CMK (cell line): ENCODE data around the gene PRSS3.
"Not testable (repeated sequence)": the region's sequence is repeated elsewhere in the genome, so short reads cannot be mapped to it uniquely, and the experiment has no call there.

Source experiments
- DNase-seq: peaks from one replicate; pipeline ENCODE4 v3.0.0-alpha.2; 2010; ENCODE audit warnings: low read depth

The PRSS3 gene

GRCh38 chr9:33786681-33787080, 8.7 kb upstream of the PRSS3 start:
- DNase-seq = no peak

- DNase-seq = no peak
Observed at GRCh38 chr9:33787839-33788238, 7.5 kb upstream of the PRSS3 start.

- not testable (repeated sequence) for DNase-seq
Observed at GRCh38 chr9:33789429-33789828, 5.9 kb upstream of the PRSS3 start.

- DNase-seq = no peak
Observed at GRCh38 chr9:33791117-33791516, 4.2 kb upstream of the PRSS3 start.

- DNase-seq = not testable (repeated sequence)
Observed at GRCh38 chr9:33793496-33793895, 1.9 kb upstream of the PRSS3 start.

- no peak for DNase-seq
Observed at GRCh38 chr9:33794560-33794959, 801 bp upstream of the PRSS3 start.

- no peak for DNase-seq
Observed at GRCh38 chr9:33795819-33796218, 458 bp downstream of the PRSS3 start.

- DNase-seq = not testable (repeated sequence)
Observed at GRCh38 chr9:33796679-33797078, 1.3 kb downstream of the PRSS3 start.

- no peak for DNase-seq
Observed at GRCh38 chr9:33797837-33798236, 2.5 kb downstream of the PRSS3 start.

- no peak for DNase-seq
Observed at GRCh38 chr9:33798545-33798944, 3.2 kb downstream of the PRSS3 start.

- DNase-seq = no peak
Observed at GRCh38 chr9:33799928-33800704, 4.8 kb downstream of the PRSS3 start.

- DNase-seq = no peak
Observed at GRCh38 chr9:33800886-33801285, 5.5 kb downstream of the PRSS3 start.

GRCh38 chr9:33801943-33802500, 6.7 kb downstream of the PRSS3 start:
- DNase-seq = not testable (repeated sequence)

- not testable (repeated sequence) for DNase-seq
Observed at GRCh38 chr9:33804196-33804595, 8.8 kb downstream of the PRSS3 start.

GRCh38 chr9:33807156-33807555, 11.8 kb downstream of the PRSS3 start:
- DNase-seq = not testable (repeated sequence)

- DNase-seq = not testable (repeated sequence)
Observed at GRCh38 chr9:33808979-33809322, 13.6 kb downstream of the PRSS3 start.

GRCh38 chr9:33809506-33809905, 14.1 kb downstream of the PRSS3 start:
- DNase-seq = no peak

- DNase-seq = peak; percentile 14
Observed at GRCh38 chr9:33813712-33814641, 18.6 kb downstream of the PRSS3 start.

GRCh38 chr9:33815781-33816180, 20.4 kb downstream of the PRSS3 start:
- no peak for DNase-seq

GRCh38 chr9:33816327-33817252, 21.2 kb downstream of the PRSS3 start, which contains the start of gene UBE2R2:
Gene UBE2R2 (plus strand): TSS chr9:33817160. CDS start chr9:33817758, 598 bp downstream.
- peak; percentile 90 for DNase-seq
